NCI-H1930 (cell line): ENCODE data around the gene KERA.

Experiments used
- DNase-seq, 2 experiments: peaks; one replicate each; lab custom pipeline; 2025; lab: John Stamatoyannopoulos, UW

Gene KERA

DNA sequence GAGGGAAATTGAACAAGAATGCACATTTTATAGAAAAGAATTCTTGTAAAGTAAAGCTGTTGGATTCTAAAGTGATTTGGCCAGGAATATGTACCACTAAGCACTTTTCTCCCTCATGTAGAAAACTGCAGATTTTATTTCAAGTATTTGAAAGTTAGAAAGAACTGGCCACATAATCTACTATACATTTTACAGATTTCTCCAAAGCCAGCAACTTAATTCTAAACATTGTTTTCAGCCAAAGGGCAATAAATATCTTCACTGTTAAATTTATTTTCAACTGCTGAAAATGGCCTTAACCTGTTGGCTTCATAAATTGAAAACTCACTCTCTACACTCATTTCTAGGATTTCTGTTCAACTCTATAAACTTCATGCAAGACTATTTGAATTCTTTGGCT, 15.6 kb upstream of the KERA start:
- no peak for DNase-seq

- no peak for DNase-seq
These were observed 15.1 kb upstream of the KERA start for GRCh38 chr12:91072931-91073330.

DNA sequence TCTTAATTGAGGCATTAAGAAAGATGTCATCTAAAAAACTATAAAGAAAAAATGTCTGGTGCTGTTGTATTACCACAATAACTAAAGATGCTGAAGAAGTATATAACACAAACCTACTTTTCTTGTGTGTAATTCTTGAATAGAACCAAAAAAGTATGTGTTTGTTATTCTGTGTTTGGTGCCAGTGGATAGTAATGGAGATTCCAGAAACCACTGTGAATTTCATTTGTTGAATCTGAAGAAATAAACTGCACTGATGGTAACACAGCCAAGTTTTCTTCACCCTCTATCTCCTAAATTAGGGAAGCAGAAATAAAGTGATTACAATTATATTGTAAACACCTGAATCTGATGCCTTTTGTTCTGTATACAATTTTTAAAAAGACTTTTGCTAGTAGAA, 13.1 kb upstream of the KERA start:
- no peak for DNase-seq

GRCh38 chr12:91065396-91065795, 7.6 kb upstream of the KERA start:
- DNase-seq, result no peak

DNA sequence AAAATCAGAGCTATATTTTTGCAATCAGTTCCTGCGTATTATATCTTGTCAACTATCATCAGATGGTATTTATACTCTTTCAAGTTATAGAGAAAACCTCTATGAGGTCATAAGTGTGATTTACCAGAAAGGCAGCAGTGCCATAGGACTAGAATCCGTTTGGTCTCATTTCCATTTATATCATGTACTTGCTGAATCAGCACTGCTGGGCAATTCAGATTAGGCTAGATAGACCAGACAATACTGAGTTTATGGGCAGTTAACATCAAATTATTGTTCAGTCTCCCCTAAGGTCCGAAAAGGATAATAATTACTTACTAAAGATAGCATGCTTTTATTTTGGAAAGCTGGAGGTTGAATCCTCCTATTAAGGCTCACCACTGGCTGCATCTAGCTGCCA, 6.8 kb upstream of the KERA start:
- no peak for DNase-seq

- no peak for DNase-seq
These were observed 3.3 kb upstream of the KERA start for GRCh38 chr12:91061091-91061490.

DNA sequence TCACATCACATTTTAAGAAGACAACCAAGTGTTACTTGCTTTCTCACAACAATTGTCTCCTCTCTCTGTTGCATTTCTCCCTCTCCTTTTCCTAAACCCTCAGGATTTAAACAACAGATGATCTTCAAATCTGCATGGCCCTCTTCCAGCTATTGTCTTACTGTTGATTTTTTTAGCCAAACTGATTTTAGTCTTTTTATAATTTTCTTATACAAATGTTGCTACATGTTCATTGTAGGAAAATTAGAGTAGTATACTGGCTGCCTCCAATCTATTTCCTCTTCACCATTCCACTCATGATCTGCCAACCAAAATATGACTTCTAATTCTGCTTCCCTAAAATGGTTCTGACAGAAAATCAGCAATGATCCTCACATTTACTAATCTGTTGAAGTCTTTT, 1.4 kb upstream of the KERA start:
- DNase-seq, result no peak

- DNase-seq, result no peak
These were observed 962 bp upstream of the KERA start for GRCh38 chr12:91058786-91059185.

DNA sequence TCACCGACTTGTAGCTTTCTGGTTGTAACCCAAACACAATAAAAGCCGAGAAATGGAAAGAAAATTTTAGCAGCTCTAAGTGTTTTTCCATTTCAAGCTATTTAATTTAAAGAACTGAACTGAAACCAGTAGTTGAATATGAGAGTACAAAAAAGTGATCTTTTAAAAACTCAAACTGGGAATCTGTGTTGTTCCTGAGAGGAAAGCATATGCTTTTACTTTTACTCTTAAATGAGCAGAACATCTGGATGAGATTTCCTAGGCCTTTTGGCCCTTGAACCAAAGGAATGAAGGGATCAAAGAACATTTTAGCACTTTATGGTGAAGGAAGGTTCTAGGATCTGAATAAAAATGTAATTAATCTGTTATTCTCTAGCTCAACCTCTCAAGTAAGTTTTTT, 1.3 kb downstream of the KERA start:
- DNase-seq, result no peak

GRCh38 chr12:91055976-91056375, 1.8 kb downstream of the KERA start:
- DNase-seq, result no peak

- DNase-seq, result no peak
These were observed 3.7 kb downstream of the KERA start for GRCh38 chr12:91053951-91054715.

DNA sequence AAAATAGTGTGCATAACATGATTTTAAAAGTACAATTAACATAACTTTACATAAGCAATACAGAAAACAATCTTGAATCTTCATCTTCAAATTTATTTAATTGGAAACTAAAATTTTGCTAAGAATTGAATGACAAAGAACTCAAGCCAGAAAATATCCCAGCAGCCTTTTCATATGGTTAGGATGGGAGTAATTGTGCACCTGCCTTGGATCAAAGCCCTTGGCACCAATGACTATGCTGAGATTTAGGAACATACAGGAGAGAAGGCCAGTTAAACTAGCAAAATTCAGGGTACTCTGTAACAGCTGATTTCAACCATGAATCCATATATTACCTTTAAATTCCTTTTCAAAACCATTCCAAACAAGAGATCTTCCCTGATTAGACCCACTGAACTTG, 5.8 kb downstream of the KERA start:
- no peak for DNase-seq

DNA sequence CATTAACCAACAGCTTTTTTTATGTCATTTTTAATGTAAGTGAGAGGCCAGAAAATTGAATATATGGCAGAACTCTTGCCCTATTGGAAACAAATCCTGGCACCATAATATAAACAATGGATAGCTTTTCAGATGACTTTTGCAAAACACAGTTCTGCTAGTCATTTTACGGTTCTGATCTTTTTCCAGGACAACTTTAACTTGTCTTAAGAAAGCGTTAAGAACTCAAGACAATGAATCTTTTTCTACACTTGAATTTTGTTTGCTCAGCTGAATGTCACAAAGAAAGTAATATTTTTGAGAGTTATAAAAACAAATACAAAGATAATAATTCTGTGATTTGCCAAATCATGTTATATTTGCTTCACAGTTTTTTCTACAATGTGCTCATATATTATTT, 13.2 kb downstream of the KERA start:
- DNase-seq, result no peak

DNA sequence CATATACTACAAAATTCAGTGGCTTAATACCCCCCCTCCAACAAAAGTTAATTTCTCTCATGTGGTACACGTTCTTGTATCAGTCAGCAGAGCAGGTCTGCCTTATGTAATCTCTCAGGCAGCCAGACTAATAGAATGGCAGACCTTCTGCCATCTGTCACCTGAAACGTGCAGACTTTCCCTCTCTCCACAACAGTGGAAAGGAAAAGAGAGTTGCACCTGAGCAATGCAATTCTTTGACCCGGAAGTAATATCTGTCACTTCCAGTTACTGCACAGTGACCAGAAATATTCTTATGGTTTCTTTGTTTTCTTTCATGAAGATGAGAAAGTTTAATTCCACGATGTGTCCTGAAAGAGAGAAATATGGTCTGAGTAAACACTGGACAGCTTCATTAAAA, 14.4 kb downstream of the KERA start:
- DNase-seq, result no peak

DNA sequence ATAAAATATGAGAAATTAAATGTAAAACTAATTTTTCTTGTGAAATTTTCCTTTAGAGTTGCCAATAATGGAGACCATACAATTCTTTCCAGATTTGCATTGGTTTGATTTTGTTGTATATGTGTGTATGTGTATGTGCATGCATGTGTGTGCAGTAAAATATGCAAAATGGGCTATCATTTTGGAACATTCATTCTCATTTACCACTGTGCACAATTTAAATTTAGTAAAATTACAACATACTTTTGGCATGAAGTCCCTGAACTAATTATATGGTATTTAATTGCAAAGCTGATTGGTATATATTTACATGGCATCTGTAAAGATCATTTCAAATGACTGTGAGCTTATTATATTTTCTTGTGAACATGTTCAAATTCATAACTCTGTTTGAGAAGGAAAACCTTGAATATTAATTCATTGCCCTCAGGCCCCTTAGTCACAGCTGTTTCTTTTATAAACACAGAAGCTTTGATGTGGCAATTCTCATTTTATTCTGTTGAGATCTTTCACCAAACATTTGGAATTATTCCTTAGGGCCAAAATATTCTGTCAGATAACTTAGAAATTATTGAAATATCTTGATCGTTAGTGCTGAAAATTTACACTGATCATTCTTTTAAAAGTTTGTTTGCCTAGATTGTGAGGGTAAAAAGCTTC, 17.6 kb downstream of the KERA start:
- no peak for DNase-seq

DNA sequence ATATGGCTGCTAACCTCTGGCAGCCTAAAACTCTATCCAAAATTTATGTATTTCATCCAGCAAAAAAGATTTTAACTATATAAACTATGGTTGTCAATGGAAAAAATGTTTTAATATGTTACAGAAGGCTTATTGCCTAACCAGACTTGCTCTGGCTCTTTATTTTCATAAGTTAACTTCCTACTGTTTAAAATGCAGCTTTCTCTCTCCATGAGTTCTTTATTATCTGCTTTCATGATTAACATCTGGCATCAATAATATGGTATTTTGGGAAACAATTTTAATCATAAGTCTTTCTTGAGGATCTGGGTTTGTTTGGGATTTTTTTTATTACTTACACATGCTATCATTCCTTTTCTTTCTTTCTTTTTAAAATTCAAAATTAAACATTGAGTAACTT, 20.5 kb downstream of the KERA start:
- DNase-seq, result no peak

GRCh38 chr12:91033251-91033650, 24.6 kb downstream of the KERA start:
- no peak for DNase-seq

- DNase-seq, result no peak
These were observed 34.4 kb downstream of the KERA start for GRCh38 chr12:91023326-91024004.

DNA sequence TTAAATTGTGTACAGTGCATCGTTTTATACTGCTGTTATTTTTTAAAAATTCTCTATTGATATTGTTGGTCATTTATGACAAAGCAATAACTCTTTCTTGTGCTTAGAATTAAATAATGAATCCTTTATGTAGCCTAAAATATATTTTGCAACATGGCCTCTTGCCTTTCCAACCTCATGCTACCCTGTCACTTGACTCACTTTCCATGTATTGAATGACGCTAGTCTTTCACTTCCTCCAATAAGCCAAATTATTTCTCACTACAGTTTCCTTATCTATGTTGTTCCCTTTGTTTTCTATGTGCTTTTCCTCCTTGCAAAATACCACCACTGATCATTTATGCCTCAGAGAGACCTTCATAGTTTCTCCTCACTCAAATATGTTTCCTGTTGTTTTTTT, 36.7 kb downstream of the KERA start:
- no peak for DNase-seq

DNA sequence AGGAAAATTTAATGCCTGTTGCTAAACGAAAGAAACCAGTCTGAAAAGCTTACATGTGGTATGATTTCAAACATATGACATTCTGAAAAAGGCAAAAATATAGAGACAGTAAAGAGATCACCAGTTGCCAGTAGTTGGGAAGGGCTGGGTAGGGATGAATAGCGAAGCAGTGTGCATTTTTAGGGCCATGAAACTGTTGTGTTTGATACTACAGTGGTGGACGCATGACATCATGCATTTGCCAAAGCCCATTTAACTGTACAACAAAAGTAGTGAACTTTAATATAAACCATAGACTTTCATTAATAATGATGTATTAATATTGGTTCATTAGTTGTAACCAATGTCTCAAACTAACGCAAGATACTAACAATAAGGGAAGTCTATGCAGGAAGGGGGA, 38.4 kb downstream of the KERA start:
- no peak for DNase-seq

DNA sequence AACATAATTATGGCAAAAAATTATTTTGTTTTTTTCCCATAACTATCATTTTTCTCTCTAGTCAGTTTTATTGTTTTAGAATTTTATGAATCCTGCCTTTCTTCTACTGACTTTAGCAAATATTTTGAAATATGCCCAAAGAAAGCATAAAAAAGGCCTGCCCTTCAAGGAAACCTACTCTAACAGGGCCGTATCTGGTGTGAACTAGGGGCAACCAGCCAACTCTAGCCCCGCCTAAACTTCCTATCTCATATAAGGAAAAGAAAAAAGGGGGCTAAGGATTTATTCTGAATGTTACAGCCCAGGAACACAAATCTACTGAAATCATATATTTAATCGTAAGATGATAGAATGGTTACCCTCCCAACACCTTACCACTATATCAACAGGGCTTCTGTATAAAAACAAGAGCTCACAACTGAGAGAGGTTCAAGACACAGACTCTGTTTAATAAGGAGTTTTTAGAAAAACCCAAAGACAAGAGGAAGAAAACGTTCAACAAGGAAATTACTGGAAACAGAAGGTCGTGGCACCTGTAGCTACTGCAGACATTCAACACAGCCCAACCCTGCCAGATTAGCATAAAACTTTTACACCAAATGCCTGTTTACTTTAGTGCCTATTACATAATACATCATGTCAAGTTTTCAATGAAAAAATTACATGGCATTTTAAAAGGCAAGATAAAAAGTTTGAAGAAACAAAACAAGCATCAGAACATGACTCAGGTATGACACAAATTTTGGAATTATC, 40.1 kb downstream of the KERA start:
- no peak for DNase-seq

- no peak for DNase-seq
These were observed 40.8 kb downstream of the KERA start for GRCh38 chr12:91017043-91017442.
